UCSD-AML1 (cell line): ENCODE measurements around the gene CUL2.
"Not testable (repeated sequence)": the region's sequence is repeated elsewhere in the genome, so short reads cannot be mapped to it uniquely, and the experiment has no call there.

Experiments used
- DNase-seq: peaks from one replicate; lab custom pipeline; 2025; ENCODE audit not compliant: unreplicated experiment; lab: John Stamatoyannopoulos, UW

CUL2 gene

DNA sequence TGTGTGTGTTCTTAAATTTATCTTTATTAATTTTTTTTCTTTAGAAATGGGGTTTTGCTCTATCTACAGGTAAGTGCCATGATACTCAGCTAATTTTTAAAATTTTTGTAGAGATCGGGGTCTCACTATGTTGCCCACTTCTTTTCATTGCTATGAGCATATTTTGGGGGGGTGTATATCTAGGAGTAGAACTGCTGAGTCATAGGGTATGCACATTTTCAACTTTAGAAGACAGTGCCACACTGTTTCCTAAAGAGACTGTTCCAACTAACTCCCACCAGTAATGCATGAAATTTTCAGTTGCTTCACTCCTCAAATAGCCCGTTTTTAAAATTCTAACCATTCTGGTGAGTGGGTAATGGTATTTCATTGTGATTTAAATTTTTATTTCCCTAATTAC, 108.3 kb downstream of the CUL2 start:
- DNase-seq: no peak

DNA sequence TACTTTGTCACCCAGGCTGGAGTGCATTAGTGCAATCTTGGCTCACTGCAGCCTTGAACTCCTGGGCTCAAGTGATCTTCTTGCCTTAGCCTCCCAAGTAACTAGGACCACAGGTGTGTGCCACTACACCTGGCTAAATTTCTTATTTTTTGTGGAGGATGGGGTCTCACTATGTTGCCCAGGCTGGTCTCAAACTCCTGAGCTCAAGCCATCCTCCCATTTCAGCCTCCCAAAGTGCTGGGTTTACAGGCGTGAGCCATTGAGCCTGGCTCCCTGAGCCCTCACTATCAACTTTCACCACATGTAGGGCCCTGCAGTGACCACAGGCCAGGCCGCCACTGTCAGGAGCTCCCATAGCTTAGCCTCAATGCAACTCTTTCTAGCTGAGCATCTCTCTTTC, 110.2 kb downstream of the CUL2 start:
- DNase-seq: no peak

- DNase-seq: no peak
These were observed 112.1 kb downstream of the CUL2 start for GRCh38 chr10:34978080-34978479.

DNA sequence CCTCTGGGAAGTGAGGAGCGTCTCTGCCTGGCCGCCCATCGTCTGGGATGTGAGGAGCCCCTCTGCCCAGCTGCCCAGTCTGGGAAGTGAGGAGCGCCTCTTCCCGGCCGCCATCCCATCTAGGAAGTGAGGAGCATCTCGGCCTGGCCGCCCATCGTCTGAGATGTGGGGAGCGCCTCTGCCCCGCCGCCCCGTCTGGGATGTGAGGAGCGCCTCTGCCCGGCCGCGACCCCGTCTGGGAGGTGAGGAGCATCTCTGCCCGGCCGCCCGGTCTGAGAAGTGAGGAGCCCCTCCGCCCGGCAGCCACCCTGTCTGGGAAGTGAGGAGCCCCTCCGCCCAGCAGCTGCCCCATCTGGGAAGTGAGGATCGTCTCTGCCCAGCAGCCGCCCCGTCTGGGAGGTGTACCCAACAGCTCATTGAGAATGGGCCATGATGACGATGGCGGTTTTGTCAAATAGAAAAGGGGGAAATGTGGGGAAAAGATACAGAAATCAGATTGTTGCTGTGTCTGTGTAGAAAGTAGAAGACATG, 113.7 kb downstream of the CUL2 start:
- DNase-seq: not testable (repeated sequence)

DNA sequence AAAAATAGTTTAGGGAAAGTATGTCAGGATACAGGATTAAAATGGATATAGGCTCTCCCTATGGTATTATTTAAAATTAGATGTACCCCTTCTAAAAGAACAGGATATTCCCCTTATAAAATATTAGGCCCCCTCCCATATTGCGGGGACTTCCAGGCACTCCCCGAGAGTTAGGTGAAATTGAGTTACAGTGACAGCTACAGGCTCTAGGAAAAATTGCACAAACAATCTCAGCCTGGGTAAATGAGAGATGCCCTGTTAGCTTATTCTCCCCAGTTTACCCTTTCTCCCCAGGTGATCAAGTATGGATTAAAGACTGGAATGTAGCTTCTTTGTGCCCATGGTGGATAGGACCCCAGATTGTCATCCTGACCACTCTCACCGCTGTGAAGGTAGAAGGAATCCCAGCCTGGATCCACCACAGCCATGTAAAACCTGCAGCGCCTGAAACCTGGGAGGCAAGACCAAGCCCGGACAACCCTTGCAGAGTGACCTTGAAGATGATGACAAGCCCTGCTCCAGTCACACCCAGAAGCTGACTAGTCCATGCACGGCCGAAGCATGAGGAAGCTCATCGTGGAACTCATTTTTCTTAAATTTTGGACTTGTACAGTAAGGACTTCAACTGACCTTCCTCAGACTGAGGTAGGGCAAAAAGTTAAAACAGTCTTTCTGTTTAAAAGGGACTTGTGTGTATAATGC, 115.6 kb downstream of the CUL2 start:
- not testable (repeated sequence) for DNase-seq

DNA sequence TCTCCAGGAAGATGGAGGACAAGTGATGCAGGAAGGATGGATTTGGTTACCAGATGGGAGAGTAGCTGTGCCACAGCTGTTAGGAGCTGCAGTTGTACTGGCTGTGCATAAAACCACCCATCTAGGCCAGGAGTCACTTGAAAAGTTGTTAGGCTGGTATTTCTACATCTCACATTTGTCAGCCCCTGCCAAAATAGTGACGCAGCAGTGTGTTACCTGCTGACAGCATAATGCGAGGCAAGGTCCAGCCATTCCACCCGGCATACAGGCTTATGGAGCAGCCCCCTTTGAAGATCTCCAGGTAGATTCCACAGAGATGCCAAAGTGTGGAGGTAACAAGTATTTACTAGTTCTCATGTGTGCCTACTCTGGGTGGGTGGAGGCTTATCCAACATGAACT, 116.4 kb downstream of the CUL2 start:
- not testable (repeated sequence) for DNase-seq

DNA sequence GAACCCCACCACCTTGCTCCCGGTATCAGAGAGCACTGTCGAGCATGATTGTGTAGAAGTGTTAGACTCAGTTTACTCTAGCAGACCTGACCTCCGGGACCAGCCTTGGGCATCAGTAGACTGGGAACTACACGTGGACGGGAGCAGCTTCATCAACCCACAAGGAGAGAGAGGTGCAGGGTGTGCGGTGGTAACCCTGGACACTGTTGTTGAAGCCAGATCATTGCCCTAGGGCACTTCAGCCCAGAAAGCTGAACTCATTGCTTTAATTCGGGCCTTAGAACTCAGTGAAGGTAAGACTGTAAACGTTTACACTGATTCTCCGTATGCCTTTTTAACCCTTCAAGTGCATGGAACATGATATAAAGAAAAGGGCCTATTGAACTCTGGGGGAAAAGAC, 117.0 kb downstream of the CUL2 start:
- not testable (repeated sequence) for DNase-seq

- not testable (repeated sequence) for DNase-seq
These were observed 117.5 kb downstream of the CUL2 start for GRCh38 chr10:34972591-34972990.

- not testable (repeated sequence) for DNase-seq
These were observed 118.4 kb downstream of the CUL2 start for GRCh38 chr10:34971606-34972334.

DNA sequence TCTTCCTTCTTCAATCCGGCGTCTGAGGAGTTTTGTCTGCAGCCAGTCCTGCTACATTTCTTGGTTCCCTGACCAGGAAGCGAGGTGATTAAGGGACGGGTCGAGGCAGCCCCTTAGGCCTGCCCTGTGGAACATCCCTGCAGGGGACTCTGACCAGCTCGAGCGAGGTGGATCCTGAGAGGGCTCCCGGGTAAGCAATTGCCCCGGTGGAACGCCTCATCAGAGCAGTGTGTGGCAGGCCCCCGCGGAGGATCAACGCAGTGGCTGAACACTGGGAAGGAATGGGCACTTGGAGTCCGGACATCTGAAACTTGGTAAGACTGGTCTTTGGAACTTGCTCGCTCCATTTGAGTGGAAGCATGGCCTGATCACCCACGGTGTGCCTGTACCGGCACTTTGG, 121.0 kb downstream of the CUL2 start:
- no peak for DNase-seq

DNA sequence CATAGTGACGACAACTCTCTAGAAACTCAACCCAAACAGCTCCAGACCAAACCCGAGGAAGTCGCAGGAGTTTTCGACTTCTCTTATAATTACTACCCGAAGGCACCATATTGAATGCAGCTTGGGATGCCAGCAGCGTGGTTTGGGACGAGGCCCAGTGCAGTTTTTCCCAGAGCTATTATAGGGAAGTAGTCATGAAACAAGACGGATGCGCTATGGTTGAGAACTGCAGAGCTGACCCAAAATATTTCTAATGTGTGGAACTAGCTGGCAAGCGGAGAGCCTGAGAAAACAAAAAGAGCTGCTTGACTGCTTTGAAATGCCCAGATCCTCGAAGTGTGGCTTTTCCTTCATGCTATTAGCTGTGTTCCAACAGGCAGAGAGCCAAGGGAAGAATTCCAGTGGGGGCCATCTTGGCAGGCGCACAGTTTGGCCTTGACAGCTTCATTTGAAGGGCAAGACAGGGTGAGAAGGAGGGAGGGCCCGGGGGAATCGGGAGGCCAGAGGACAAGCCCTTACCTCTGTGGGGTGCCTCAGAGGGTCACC, 122.7 kb downstream of the CUL2 start:
- DNase-seq: no peak

DNA sequence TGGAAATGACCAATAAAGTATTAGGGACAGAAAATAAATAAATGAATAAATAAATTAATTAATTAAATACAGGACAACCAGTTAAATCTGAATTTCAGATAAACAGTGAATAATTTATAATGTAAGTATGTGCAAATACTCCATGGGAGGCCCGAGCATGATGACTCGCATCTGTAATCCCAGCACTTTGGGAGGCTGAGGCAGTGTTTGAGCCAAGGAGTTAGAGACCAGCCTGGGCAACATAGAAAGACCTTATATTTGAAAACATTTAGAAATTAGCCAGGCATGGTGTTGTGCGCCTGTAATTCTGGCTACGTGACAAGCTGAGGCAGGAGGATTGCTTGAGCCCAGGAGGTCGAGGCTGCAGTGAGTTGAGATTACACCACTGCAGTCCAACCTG, 123.7 kb downstream of the CUL2 start:
- no peak for DNase-seq

DNA sequence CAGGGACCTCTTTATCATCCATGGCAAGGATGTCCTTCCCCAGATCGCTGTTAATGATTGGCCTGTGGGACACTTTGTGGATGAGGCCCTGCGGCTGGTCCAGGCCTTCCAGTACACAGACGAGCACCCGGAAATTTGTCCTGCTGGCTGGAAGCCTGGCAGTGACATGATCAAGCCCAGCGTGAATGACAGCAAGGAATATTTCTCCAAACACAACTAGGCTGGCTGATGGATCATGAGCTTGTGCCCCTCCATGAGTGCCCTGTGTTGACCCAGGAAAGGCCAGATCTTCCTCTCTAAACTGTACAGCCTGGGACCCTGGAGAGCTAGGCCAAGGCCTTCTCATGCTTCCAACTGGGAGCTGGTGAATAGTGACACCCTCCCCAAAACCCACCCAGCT, 124.1 kb downstream of the CUL2 start:
- no peak for DNase-seq

DNA sequence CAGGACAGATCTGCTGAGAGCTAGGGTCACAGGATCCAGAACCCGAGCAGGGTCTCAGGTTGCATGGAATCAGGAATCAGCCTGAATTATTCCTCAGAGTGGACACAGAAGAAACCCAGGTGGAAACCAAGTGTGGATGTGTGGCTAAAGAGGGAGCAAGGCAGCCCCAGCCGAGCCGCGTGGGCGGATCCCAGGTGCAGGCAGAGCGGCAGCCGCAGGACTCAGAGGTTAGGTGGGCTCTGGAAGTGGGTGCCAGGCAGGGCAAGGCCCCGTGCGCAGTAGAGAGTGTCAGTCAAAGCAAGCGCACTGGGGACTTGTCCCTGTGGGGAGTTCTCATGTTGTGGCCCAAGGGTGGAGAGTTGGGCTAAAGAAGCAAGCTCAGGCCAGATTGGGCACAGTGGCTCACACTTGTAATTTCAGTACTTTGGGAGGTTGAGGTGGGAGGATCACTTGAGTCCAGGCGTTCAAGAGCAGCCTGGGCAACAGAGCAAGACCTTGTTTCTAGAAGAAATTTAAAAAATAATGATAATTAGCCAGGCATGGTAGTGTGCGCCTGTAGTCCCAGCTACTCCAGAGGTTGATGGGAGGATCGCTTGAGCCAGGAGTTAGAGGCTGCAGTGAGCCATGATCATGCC, 125.9 kb downstream of the CUL2 start:
- no peak for DNase-seq

GRCh38 chr10:34962866-34963265, 127.3 kb downstream of the CUL2 start:
- no peak for DNase-seq

GRCh38 chr10:34960983-34961382, 129.2 kb downstream of the CUL2 start:
- DNase-seq: no peak

DNA sequence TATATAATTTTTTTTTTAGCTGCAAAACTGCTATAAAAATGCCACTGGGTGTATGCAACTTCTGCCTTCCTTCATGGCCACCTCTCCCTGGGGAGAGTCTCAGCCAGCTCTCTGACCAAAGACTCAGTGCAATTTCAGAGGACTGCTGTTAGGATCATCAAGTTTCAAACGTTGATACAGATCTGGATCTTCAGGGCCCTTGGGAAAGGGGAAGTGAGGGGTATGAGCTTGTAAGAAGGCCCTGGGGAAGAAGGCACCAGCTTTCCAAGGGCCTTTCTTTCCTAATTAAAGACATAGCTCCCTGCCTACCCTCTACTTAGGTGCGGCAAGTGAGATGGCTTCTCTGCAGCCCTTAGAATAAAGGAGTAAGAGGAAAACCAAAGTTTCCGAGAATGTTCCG, 130.4 kb downstream of the CUL2 start:
- DNase-seq: no peak

- no peak for DNase-seq
These were observed 130.8 kb downstream of the CUL2 start for GRCh38 chr10:34959321-34959720.
